Breast epithelium (tissue), 4 donors: ENCODE measurements around the gene SCO1. TPM values are rescaled to one million over a fixed set of nuclear protein-coding genes. Genes with fewer than 3 reads are reported as not detected.

Experiments used
- DNase-seq, 2 donors: peaks; one replicate each; pipeline ENCODE4 v3.0.0-alpha.2; 2019; ENCODE audit warnings: low spot score in 2 of 2
- H3K27ac ChIP-seq, 2 donors: fragments of 200-600 bp; sonication (generic) in 1 of 2; one replicate each; pipeline ENCODE4 v1.5.1; 2016 to 2019; ENCODE audit warnings: mild to moderate bottlenecking in 1 of 2
- H3K27me3 ChIP-seq, 2 donors: fragments of 200-600 bp; sonication (generic) in 1 of 2; one replicate each; pipeline versions ENCODE4 v1.5.1 to v1.6.0; 2017 to 2019; ENCODE audit warnings: control low read depth in 1 of 2, mild to moderate bottlenecking in 1 of 2
- H3K36me3 ChIP-seq: fragments of 200-600 bp; one replicate; pipeline ENCODE4 v1.5.1; 2019
- H3K4me1 ChIP-seq, 2 donors: fragments of 200-600 bp; sonication (generic); one replicate each; pipeline ENCODE4 v1.5.1; 2016 to 2019; ENCODE audit warnings: control low read depth in 1 of 2
- H3K4me3 ChIP-seq, 3 donors: fragments of 200-600 bp; sonication (generic); 1 replicate in 2 of 3; 2 replicates in 1 of 3; pipeline ENCODE4 v1.5.1; 2016 to 2019; ENCODE audit warnings: mild to moderate bottlenecking in 3 of 3, moderate library complexity in 2 of 3
- H3K9me3 ChIP-seq, 2 donors: fragments of 200-600 bp; sonication (generic) in 1 of 2; one replicate each; pipeline ENCODE4 v1.5.1; 2016 to 2019; ENCODE audit warnings: control low read depth in 1 of 2
- POLR2A ChIP-seq: fragments of 450-650 bp; IDR thresholded peaks from one replicate; pipeline ENCODE4 v1.6.1; 2016; ENCODE audit warnings: antibody characterized with exemption, mild to moderate bottlenecking, moderate library complexity
- POLR2AphosphoS5 ChIP-seq, 3 donors: sonication (generic); formaldehyde crosslinking; IDR thresholded peaks; one replicate each; pipeline ENCODE4 v1.6.1; 2017; ENCODE audit warnings: antibody characterized with exemption in 3 of 3
- intact Hi-C: fragments of 100-400 bp; cut with DNase I; formaldehyde crosslinking; loops from one replicate; pipeline ENCODE4 v1.15.1; 2023; ENCODE audit warnings: low total_unique reads
- total RNA-seq, 3 donors: library from RNA; depleted of rRNA; stranded (reverse); fragments of >200 nt; gene quantifications; one replicate each; pipeline ENCODE4 v1.1.0, GENCODE V29; 2016
- TF ChIP-seq, protein P1 (sequence below), 3 donors: fragments of 450-650 bp; IDR thresholded peaks; one replicate each; pipeline ENCODE4 v1.5.1; 2016 to 2017; ENCODE audit warnings: antibody characterized with exemption in 3 of 3, mild to moderate bottlenecking in 3 of 3, moderate library complexity in 3 of 3

The SCO1 gene
- total RNA-seq, 3 donors from 2014 or later: 17.6 to 22.3 (median 19.3) TPM

- intact Hi-C loops: no loop called here
- DNase-seq: no peak
- H3K9me3 ChIP-seq: no peaks in the 10 kb centered on the region
- H3K36me3 ChIP-seq: no peaks in the 10 kb centered on the region
- no peak overlapping the region for H3K4me3 ChIP-seq
- H3K27me3 ChIP-seq: no peaks in the 10 kb centered on the region
- H3K27ac ChIP-seq: no peak overlapping the region
- no peak for TF ChIP-seq POLR2A
- no peak for TF ChIP-seq POLR2AphosphoS5 (IDR thresholded peaks at IDR 0.05)
- TF ChIP-seq, protein P1, sequence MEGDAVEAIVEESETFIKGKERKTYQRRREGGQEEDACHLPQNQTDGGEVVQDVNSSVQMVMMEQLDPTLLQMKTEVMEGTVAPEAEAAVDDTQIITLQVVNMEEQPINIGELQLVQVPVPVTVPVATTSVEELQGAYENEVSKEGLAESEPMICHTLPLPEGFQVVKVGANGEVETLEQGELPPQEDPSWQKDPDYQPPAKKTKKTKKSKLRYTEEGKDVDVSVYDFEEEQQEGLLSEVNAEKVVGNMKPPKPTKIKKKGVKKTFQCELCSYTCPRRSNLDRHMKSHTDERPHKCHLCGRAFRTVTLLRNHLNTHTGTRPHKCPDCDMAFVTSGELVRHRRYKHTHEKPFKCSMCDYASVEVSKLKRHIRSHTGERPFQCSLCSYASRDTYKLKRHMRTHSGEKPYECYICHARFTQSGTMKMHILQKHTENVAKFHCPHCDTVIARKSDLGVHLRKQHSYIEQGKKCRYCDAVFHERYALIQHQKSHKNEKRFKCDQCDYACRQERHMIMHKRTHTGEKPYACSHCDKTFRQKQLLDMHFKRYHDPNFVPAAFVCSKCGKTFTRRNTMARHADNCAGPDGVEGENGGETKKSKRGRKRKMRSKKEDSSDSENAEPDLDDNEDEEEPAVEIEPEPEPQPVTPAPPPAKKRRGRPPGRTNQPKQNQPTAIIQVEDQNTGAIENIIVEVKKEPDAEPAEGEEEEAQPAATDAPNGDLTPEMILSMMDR (IDR thresholded peaks at IDR 0.05): no peak
- no peaks in the 10 kb centered on the region for H3K4me1 ChIP-seq
Measured at GRCh38 chr17:10651927-10652326, 45.4 kb downstream of the SCO1 start.

GRCh38 chr17:10649602-10650001 lies 47.7 kb downstream of the SCO1 start:
- no peak overlapping the region for H3K27ac ChIP-seq
- H3K36me3 ChIP-seq: no peaks in the 10 kb centered on the region
- H3K9me3 ChIP-seq: no peaks in the 10 kb centered on the region
- H3K4me3 ChIP-seq: no peak overlapping the region
- no peaks in the 10 kb centered on the region for H3K4me1 ChIP-seq
- TF ChIP-seq, protein P1 (IDR thresholded peaks at IDR 0.05): no peak
- TF ChIP-seq POLR2A: no peak
- no peak for TF ChIP-seq POLR2AphosphoS5 (IDR thresholded peaks at IDR 0.05)
- intact Hi-C loops: no loop called here
- no peak for DNase-seq
- H3K27me3 ChIP-seq: no peaks in the 10 kb centered on the region

- H3K36me3 ChIP-seq: no peaks in the 10 kb centered on the region
- no peaks in the 10 kb centered on the region for H3K4me1 ChIP-seq
- H3K9me3 ChIP-seq: no peaks in the 10 kb centered on the region
- H3K27me3 ChIP-seq: no peaks in the 10 kb centered on the region
- H3K4me3 ChIP-seq: no peak overlapping the region
- no peak for DNase-seq
- no peak overlapping the region for H3K27ac ChIP-seq
- intact Hi-C loops: no loop called here
- no peak for TF ChIP-seq POLR2AphosphoS5 (IDR thresholded peaks at IDR 0.05)
- TF ChIP-seq POLR2A: no peak
- TF ChIP-seq, protein P1 (IDR thresholded peaks at IDR 0.05): no peak
Measured at GRCh38 chr17:10648956-10649355, 48.4 kb downstream of the SCO1 start.

DNA sequence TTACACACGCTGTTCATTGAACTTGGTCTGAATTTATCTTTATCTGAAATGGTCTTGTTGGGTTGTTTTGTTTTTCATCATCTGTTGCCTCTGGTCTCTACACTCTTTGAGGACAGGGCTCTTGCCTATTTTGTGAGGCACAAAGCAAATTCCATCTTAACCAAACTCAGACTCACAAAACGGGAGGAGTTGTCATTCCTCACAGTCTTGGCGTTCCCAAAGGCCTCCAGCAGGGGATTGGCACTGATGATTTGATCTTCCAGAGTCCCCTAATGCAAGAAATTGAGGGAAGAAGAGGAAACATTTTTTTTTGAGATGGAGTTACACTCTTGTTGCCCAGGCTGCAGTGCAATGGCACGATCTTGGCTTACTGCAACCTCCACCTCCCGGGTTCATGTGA lies 49.0 kb downstream of the SCO1 start:
- TF ChIP-seq POLR2A (no peak), POLR2AphosphoS5 (IDR thresholded peaks at IDR 0.05) (no peak)
- TF ChIP-seq, protein P1 (IDR thresholded peaks at IDR 0.05): no peak
- no peak overlapping the region for H3K27ac ChIP-seq
- no peak overlapping the region for H3K4me3 ChIP-seq
- no peaks in the 10 kb centered on the region for H3K9me3 ChIP-seq
- H3K4me1 ChIP-seq: no peaks in the 10 kb centered on the region
- H3K27me3 ChIP-seq: no peaks in the 10 kb centered on the region
- intact Hi-C loops: no loop called here
- DNase-seq: no peak
- no peaks in the 10 kb centered on the region for H3K36me3 ChIP-seq

GRCh38 chr17:10646392-10646990 lies 50.8 kb downstream of the SCO1 start:
- no peaks in the 10 kb centered on the region for H3K9me3 ChIP-seq
- H3K27me3 ChIP-seq: no peaks in the 10 kb centered on the region
- intact Hi-C loops: no loop called here
- H3K27ac ChIP-seq: no peak overlapping the region
- DNase-seq: peak in 1 of 2 donors; percentile 65
- no peaks in the 10 kb centered on the region for H3K4me1 ChIP-seq
- no peak for TF ChIP-seq POLR2A
- TF ChIP-seq, protein P1 (IDR thresholded peaks at IDR 0.05): peak; percentile 56 to 80 (median 73)
- no peak overlapping the region for H3K4me3 ChIP-seq
- H3K36me3 ChIP-seq: no peaks in the 10 kb centered on the region
